HG02763 (cell line): ENCODE measurements around the gene FOXL3.
"Not testable (repeated sequence)": the region's sequence is repeated elsewhere in the genome, so short reads cannot be mapped to it uniquely, and the experiment has no call there.

Source experiments
- ATAC-seq: cut with Tn5 transposase; IDR thresholded peaks from one replicate; pipeline ENCODE4 v1.9.1; 2021; ENCODE audit warnings: mild to moderate bottlenecking, moderate library complexity; ENCODE audit not compliant: unreplicated experiment

The FOXL3 gene

GRCh38 chr7:254337-255037, 35.5 kb upstream of the FOXL3 start:
- ATAC-seq = no peak

GRCh38 chr7:255038-255435, 34.9 kb upstream of the FOXL3 start:
- ATAC-seq = no peak

- ATAC-seq = no peak
These were observed 34.1 kb upstream of the FOXL3 start for GRCh38 chr7:255721-256361.

DNA sequence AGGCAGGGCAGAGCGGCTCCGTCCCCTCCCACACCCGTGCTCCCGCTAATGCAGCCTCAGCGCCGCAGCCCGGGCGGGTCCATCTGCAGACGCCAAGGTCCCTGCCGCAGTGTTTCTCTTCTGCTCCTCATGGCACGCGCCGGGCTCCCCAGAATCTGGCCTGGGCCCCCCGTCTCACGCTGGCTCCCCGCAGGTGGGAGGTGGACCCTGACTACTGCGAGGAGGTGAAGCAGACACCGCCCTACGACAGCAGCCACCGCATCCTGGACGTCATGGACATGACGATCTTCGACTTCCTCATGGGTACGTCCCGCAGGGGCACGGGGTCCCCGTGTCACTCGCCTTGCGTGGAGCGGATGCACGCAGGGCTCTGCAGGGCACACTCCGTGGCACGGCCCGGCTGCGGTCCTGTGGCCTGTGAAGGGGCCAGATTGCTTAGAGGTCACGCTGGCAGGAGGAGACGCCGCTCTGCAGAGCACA, 33.5 kb upstream of the FOXL3 start:
- ATAC-seq = no peak

DNA sequence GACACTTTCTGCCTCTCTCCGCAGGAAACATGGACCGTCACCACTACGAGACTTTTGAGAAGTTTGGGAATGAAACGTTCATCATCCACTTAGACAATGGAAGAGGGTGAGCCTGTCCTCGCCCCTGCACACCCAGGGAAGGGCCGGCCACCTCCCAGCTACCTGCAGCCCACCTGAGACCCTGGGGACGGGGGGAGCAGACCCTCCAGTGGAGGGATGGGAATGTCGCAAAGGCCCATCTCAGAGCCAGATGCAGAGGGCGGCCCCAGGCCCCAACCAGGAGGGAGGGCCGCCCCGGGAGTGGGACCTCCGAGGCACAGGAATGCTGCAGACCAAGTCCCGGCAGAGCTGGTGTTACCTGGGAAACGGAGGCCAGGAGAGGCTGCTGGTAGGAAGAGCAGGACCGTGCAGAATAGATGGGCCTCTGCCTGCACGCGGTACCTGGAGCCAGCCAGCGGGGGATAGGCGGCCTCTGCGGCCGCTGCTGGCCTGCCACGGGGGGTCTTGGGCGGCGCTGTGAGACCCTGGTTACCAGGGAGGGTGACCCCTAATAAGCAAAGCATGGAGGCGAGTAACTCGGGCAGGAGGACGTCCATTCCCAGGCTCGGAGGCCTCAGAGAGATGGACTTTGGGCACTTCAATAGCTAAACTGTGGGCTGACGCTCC, 32.9 kb upstream of the FOXL3 start:
- ATAC-seq = no peak

- no peak for ATAC-seq
These were observed 32.4 kb upstream of the FOXL3 start for GRCh38 chr7:257647-257992.

GRCh38 chr7:258476-259190, 31.3 kb upstream of the FOXL3 start:
- no peak for ATAC-seq

DNA sequence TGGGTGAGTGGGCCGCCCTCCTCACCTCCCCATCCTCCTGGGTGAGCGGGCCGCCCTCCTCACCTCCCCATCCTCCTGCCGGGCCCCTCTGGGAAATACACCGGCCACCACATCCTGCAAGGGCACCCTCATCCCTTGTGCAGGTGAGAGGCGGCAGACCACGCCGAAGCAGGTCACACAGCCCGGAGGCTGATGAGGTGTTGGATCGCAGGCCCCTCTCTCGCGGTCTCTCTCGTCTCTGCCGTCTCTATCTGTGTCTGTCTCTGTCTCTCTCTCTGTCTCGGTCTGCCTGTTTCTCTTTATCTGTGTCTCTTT, 30.8 kb upstream of the FOXL3 start:
- ATAC-seq = no peak

DNA sequence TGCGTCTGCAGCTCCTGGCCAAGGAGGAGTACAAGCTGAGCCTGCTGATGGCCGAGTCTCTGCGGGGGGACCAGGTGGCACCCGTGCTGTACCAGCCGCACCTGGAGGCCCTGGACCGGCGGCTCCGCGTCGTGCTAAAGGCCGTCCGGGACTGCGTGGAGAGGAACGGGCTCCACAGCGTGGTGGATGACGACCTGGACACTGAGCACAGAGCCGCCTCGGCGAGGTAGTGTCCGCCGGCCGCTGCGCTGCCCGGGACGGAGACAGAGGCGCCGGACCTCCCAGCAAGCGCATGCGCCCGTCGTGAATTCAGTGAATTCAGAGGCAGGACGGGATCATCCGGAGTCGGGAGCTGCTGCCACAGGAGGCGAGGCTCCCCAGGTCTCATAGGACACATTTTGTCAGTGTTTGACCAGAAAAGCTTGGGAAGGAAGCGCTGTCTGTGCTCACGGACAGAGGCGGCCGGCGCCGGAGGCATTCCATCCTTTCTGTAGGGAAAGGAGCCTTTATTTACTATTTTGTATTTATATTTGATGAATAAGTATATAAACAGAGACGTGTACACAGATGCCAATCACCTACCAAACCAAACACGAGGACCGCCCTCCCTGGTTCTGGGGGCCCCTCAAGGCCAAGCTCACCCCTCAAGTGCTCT, 30.1 kb upstream of the FOXL3 start:
- ATAC-seq = no peak

GRCh38 chr7:260441-261281, 29.3 kb upstream of the FOXL3 start:
- ATAC-seq = no peak

DNA sequence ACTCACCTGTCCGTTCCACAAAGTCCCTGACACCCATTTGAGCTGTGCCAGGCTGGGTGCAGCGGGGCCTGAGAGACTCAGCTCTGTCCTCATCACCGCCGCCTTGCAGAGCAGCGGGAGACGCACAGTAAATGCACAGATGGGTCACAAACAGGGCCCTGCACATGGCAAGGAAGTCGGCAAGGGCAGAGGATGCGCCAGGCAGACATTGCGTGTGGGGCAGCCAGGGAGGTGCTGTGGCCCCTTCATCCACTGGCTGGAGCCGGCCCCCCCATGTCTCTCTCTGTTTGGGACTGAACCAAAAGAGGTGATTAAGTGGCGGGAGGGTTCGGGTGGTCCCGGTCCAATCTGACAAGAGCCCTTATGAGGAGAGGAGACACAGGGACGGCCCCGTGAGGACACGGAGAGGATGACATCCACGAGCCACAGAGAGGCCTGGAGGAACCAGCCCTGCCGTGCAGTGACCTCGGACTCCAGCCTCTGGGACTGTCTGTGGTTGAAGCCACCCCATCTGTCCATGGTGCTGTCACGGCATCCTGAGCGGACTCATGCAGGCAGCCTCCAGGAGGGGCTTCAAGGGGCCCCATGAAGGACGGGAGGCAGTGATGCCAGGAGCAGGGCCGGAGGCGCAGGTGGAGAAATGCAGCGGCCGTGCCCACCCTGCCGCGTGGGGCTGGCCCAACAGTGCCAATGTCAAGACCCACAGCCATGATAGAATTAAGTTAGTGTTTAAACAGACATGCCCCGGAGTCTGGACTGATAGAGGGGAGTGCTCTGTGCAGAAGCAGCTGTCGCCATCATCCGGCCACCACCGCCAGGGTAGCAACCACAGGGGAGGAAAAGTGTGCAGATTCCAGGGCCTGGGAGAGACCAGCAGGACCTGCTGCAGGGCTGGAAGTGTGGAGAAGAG, 28.4 kb upstream of the FOXL3 start:
- ATAC-seq = no peak

GRCh38 chr7:262251-262572, 27.8 kb upstream of the FOXL3 start:
- no peak for ATAC-seq

- ATAC-seq = not testable (repeated sequence)
These were observed 27.2 kb upstream of the FOXL3 start for GRCh38 chr7:262631-263311.

DNA sequence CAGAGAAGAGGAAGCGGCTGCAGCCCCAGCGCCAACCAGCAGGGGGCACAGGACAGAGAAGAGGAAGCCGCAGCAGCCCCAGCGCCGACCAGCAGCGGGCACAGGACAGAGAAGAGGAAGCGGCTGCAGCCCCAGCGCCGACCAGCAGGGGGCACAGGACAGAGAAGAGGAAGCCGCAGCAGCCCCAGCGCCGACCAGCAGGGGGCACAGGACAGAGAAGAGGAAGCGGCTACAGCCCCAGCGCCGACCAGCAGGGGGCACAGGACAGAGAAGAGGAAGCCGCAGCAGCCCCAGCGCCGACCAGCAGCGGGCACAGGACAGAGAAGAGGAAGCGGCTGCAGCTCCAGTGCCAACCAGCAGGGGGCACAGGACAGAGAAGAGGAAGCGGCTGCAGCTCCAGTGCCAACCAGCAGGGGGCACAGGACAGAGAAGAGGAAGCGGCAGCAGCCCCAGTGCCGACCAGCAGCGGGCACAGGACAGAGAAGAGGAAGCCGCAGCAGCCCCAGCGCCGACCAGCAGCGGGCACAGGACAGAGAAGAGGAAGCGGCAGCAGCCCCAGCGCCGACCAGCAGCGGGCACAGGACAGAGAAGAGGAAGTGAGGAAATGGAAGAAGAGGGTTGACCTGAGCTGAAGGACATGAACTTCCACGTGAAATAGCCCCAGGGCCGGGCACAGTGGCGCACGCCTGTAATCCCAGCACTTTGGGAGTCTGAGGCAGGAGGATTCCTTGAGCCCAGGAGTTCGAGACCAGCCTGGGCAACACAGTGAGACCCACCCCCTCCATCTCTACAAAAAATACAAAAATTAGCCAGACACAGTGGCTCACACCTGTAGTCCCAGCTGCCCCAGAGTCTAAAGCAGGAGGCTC, 26.3 kb upstream of the FOXL3 start:
- not testable (repeated sequence) for ATAC-seq

DNA sequence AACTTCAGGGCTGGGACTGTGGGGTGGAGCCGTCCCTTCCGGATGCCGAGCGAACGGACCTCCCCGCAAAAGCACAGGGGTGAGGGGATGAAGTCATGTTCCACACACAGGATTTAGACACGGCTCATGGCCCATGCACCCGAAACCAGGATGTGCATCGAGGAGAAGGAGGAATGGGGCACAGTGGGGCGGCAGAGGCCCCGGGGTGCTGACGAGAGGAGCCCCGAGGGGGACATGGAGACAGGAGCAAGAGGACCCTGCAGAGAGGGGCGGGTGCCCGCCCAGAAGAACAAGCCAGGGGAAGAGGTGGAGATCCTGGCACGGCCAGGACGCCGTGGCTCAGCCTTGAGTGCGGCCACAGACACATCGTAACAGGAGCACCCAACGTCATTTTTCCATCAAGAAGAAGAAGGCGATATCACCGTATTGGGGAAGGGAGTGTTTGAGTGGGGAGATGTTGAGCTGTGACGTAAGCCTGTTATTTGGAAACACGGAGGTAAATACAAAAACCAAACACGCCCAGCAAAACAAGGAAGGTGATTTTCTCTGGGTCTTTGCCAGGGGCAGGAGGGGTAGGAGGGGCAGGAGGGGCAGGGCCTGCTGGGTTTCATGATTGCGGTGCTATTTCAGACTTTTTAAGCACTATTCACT, 25.3 kb upstream of the FOXL3 start:
- no peak for ATAC-seq

DNA sequence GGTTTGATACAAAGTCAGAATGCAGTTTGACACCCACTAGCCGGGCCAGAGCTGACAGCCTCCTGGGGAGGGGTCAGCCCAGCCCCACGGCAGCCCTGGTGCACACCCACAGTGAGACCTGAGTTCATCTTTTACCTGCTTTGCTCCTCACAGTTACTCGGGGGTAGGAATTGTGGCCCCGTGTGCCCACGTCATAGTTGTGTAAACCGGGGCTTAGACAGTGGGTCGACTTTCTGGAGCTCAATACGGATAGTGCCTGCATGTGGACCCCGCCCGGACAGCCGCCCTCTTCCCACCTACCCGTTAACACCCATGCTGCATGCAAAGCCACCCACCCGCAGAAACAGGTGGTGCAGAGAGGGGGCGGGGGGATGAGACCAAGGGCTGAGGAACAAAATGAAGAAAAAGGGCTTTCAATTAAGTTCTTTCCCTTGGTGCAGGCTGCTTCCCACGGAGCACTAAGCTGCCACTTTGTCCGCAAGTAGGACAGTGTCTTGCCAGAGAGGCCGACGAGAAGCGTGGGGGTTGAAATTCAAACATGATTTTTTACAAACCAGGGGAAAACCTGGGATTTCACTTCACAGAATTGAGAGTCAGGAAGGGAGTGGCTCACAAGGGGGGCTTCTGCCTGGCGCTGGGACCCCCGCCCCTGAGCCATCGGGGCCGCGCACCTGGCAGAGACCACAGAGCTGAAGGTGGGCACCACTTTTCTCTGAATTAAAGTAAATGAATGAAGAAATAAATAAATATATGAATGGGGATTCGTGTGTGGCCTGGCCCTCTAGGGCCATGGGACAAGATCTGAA, 24.6 kb upstream of the FOXL3 start:
- no peak for ATAC-seq
